Esophagus muscularis mucosa (tissue), 4 donors: ENCODE measurements around the gene MACROD2. TPM values are rescaled to one million over a fixed set of nuclear protein-coding genes. Genes with fewer than 3 reads are reported as not detected.

Experiments used
- DNase-seq: peaks from one replicate; pipeline ENCODE4 v3.0.0-alpha.2; 2017; ENCODE audit errors: extremely low spot score
- H3K27ac ChIP-seq, 4 donors: fragments of 200-600 bp; sonication (generic); replicated peaks in 1 of 4; 1 replicate in 3 of 4; 2 replicates in 1 of 4; pipeline ENCODE4 v1.5.1; 2016 to 2019; ENCODE audit warnings: mild to moderate bottlenecking in 1 of 4
- H3K27me3 ChIP-seq, 4 donors: fragments of 200-600 bp; sonication (generic); one replicate each; pipeline versions ENCODE4 v1.5.1 to v1.6.0; 2016 to 2019
- H3K36me3 ChIP-seq, 4 donors: fragments of 200-600 bp; sonication (generic); one replicate each; pipeline ENCODE4 v1.5.1; 2016 to 2019
- H3K4me1 ChIP-seq, 4 donors: fragments of 200-600 bp; sonication (generic); one replicate each; pipeline ENCODE4 v1.5.1; 2016 to 2019
- H3K4me3 ChIP-seq, 4 donors: fragments of 200-600 bp; sonication (generic); 1 replicate in 2 of 4; 2 replicates in 2 of 4; pipeline ENCODE4 v1.5.1; 2016 to 2019; ENCODE audit warnings: mild to moderate bottlenecking in 4 of 4, moderate library complexity in 1 of 4
- H3K9me3 ChIP-seq, 4 donors: fragments of 200-600 bp; sonication (generic); 1 replicate in 3 of 4; 2 replicates in 1 of 4; pipeline ENCODE4 v1.5.1; 2016 to 2019
- CTCF ChIP-seq, 3 experiments: fragments of 200-600 bp in 2 of 3; fragments of 450-650 bp in 1 of 3; sonication (generic) in 2 of 3; IDR thresholded peaks; one replicate each; pipeline ENCODE4 v1.5.1; 2017 to 2019; ENCODE audit warnings: antibody characterized with exemption in 3 of 3, mild to moderate bottlenecking in 2 of 3, moderate library complexity in 1 of 3
- EP300 ChIP-seq: sonication (generic); formaldehyde crosslinking; IDR thresholded peaks from one replicate; pipeline ENCODE4 v1.6.1; 2017; ENCODE audit warnings: antibody characterized with exemption
- POLR2A ChIP-seq: fragments of 450-650 bp; IDR thresholded peaks from one replicate; pipeline ENCODE4 v1.6.1; 2017; ENCODE audit warnings: antibody characterized with exemption, moderate library complexity, mild to moderate bottlenecking, low read depth
- POLR2AphosphoS5 ChIP-seq, 2 donors: sonication (generic); formaldehyde crosslinking; IDR thresholded peaks; one replicate each; pipeline ENCODE4 v1.6.1; 2017; ENCODE audit warnings: antibody characterized with exemption in 2 of 2
- WGBS: methylation state at CpG from one replicate; pipeline ENCODE4 v1.1.5; 2018; 5-methylcytosine and 5-hydroxymethylcytosine counted together
- intact Hi-C: fragments of 100-400 bp; cut with DNase I; formaldehyde crosslinking; loops from one replicate; pipeline ENCODE4 v1.15.1; 2023
- total RNA-seq, 4 donors: library from RNA; depleted of rRNA; stranded (reverse); fragments of >200 nt; gene quantifications; one replicate each; pipeline versions ENCODE4 v1.1.0 to v1.2.1, GENCODE V29; 2016

Gene MACROD2
- total RNA-seq, 4 donors from 2014 or later: 1.4 to 3.6 (median 2.6) TPM

- H3K4me1 ChIP-seq: peaks cover 0 to 7% (median 2%) of the 10 kb centered on the region in 4 donors
- no peaks in the 10 kb centered on the region for H3K36me3 ChIP-seq
- TF ChIP-seq POLR2AphosphoS5 (IDR thresholded peaks at IDR 0.05): no peak
- TF ChIP-seq EP300: no peak
- TF ChIP-seq CTCF (IDR thresholded peaks at IDR 0.05): no peak
- no peak for TF ChIP-seq POLR2A
- no peaks in the 10 kb centered on the region for H3K27me3 ChIP-seq
- H3K27ac ChIP-seq: no peak overlapping the region
- 45% methylated on average over 2 of the region's 2 CpGs for WGBS
- no peak for DNase-seq
- intact Hi-C loops: no loop called here
- H3K9me3 ChIP-seq: no peaks in the 10 kb centered on the region
- no peak overlapping the region for H3K4me3 ChIP-seq
These were observed 1660.8 kb downstream of the MACROD2 start for GRCh38 chr20:15656124-15656523.

- no peaks in the 10 kb centered on the region for H3K36me3 ChIP-seq
- DNase-seq: no peak
- H3K9me3 ChIP-seq: no peaks in the 10 kb centered on the region
- H3K4me3 ChIP-seq: no peak overlapping the region
- peaks cover 0 to 7% (median 2%) of the 10 kb centered on the region in 4 donors for H3K4me1 ChIP-seq
- no peak overlapping the region for H3K27ac ChIP-seq
- H3K27me3 ChIP-seq: no peaks in the 10 kb centered on the region
- intact Hi-C loops: no loop called here
- 65% methylated on average over 5 of the region's 5 CpGs for WGBS
- no peak for TF ChIP-seq EP300
- no peak for TF ChIP-seq POLR2A
- no peak for TF ChIP-seq POLR2AphosphoS5 (IDR thresholded peaks at IDR 0.05)
- no peak for TF ChIP-seq CTCF (IDR thresholded peaks at IDR 0.05)
These were observed 1663.0 kb downstream of the MACROD2 start for GRCh38 chr20:15658295-15658694.

GRCh38 chr20:15673206-15673605 lies 1677.9 kb downstream of the MACROD2 start:
- intact Hi-C loops: no loop called here
- no peak overlapping the region for H3K27ac ChIP-seq
- TF ChIP-seq CTCF (IDR thresholded peaks at IDR 0.05): no peak
- TF ChIP-seq POLR2A: no peak
- TF ChIP-seq EP300: no peak
- no peak for TF ChIP-seq POLR2AphosphoS5 (IDR thresholded peaks at IDR 0.05)

GRCh38 chr20:15674253-15675060 lies 1679.1 kb downstream of the MACROD2 start:
- DNase-seq: no peak
- Histone ChIP-seq H3K27ac (no peak overlapping the region), H3K27me3 (no peaks in the 10 kb centered on the region), H3K36me3 (no peaks in the 10 kb centered on the region), H3K4me3 (no peak overlapping the region), H3K4me1 (peaks cover 0 to 5% (median 0%) of the 10 kb centered on the region in 4 donors), H3K9me3 (no peaks in the 10 kb centered on the region)
- 82% methylated on average over 5 of the region's 5 CpGs for WGBS
- no peak for TF ChIP-seq CTCF (IDR thresholded peaks at IDR 0.05)
- TF ChIP-seq POLR2A: no peak
- no peak for TF ChIP-seq EP300
- no peak for TF ChIP-seq POLR2AphosphoS5 (IDR thresholded peaks at IDR 0.05)
- intact Hi-C loops: no loop called here

More at GRCh38 chr20:15673206-15673605, 1677.9 kb downstream of the MACROD2 start:
- Histone ChIP-seq H3K9me3 (no peaks in the 10 kb centered on the region), H3K27me3 (no peaks in the 10 kb centered on the region), H3K36me3 (no peaks in the 10 kb centered on the region), H3K4me3 (no peak overlapping the region), H3K4me1 (peaks cover 0 to 5% (median 0%) of the 10 kb centered on the region in 4 donors)
- DNase-seq: no peak
- 40% methylated on average over 1 of the region's 1 CpG for WGBS
